ENCODE data around the gene MST1. TPM values are rescaled to one million over a fixed set of nuclear protein-coding genes. Genes with fewer than 3 reads are reported as not detected.

Gene MST1
- total and polyA plus RNA-seq, 9 of the 15 experiments (the other 6 are each of a cell fraction or from before 2014, with no cell fraction given) = 0.08 to 1.8 (median 0.40) TPM

GRCh38 chr3:49680493-49681231 lies 8.6 kb downstream of the MST1 start (continued):
- no peak for TF ChIP-seq ZBTB40 (IDR thresholded peaks at IDR 0.05)
- TF ChIP-seq ZBTB40 (CRISPR knock-in tag; IDR thresholded peaks at IDR 0.05) = no peak
- TF ChIP-seq RBM17 (IDR thresholded peaks at IDR 0.05; ENCODE audit: borderline replicate concordance, low read depth, low read length) = no peak
- no peak for TF ChIP-seq TRIM25 (IDR thresholded peaks at IDR 0.05; ENCODE audit: borderline replicate concordance)
